PC-3 (cell line): ENCODE measurements around the gene KRTAP10-4.

Experiments
- CTCF ChIP-seq: fragments of 300-600 bp; sonication (generic); conservative IDR thresholded peaks from 2 replicates; pipeline ENCODE4 v1.5.1; 2017; ENCODE audit warnings: antibody characterized with exemption, low read depth, mild to moderate bottlenecking, low read length
- EZH2 ChIP-seq: fragments of 300-600 bp; sonication (generic); IDR thresholded peaks from one replicate; pipeline ENCODE4 v1.6.1; 2017; ENCODE audit warnings: antibody characterized with exemption, mild to moderate bottlenecking, low read length; ENCODE audit not compliant: unreplicated experiment

GRCh38 chr21:44530221-44530902 lies 43.2 kb upstream of the KRTAP10-4 start:
- TF ChIP-seq EZH2 (no peak), CTCF (no peak)
